ENCODE measurements around the gene BATF2. TPM values are rescaled to one million over a fixed set of nuclear protein-coding genes. Genes with fewer than 3 reads are reported as not detected.
A peak's percentile ranks its signal among the peaks of the same experiment; 100 is the strongest.
"Not testable (repeated sequence)": the region's sequence is repeated elsewhere in the genome, so short reads cannot be mapped to it uniquely, and the experiment has no call there.

BATF2 gene
- total RNA-seq, 1 donor from 2014 or later, result 0.21 TPM

DNA sequence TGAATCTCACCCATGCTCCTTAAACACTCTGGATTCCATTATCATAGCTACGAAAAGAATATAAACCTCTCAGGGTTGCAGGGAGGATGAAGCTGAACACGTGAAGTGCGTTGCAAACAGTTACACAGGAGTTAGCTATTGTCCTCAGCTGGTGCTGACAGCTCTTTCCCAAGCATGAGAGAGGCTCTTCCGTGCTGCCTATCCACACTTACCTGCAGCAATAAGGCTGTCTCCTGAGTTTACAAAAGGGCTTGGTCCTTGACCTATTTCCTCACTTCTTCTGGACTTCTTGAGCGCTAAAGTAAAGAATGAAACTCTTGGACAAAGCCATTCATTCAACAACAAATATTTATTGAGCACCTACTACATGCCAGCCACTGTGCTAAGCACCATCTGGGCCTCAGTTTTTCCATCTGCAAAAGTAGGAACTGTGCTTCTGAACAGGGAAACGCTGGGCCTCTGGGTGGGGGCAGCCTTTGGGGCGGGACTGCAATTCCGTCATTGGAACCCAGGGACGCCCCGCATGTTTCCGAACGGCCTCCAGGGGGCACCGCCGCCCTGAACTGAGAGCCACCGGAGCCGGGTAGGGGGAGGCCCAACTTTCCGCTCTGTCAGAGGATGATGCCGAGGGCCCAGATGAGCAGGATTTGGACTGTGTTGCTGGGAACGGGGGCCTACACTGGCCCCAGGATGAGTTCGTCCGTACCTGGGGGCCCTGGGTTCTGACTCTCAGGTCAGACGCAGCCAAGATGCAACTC lies 16.5 kb upstream of the BATF2 start:
- H3K4me1 ChIP-seq, result peaks cover 3 to 17% of the 10 kb centered on the region in 2 donors
- no peaks in the 10 kb centered on the region for H3K27me3 ChIP-seq
- H3K36me3 ChIP-seq, result peaks cover 0 to 2% of the 10 kb centered on the region in 2 donors
- TF ChIP-seq, protein P1, sequence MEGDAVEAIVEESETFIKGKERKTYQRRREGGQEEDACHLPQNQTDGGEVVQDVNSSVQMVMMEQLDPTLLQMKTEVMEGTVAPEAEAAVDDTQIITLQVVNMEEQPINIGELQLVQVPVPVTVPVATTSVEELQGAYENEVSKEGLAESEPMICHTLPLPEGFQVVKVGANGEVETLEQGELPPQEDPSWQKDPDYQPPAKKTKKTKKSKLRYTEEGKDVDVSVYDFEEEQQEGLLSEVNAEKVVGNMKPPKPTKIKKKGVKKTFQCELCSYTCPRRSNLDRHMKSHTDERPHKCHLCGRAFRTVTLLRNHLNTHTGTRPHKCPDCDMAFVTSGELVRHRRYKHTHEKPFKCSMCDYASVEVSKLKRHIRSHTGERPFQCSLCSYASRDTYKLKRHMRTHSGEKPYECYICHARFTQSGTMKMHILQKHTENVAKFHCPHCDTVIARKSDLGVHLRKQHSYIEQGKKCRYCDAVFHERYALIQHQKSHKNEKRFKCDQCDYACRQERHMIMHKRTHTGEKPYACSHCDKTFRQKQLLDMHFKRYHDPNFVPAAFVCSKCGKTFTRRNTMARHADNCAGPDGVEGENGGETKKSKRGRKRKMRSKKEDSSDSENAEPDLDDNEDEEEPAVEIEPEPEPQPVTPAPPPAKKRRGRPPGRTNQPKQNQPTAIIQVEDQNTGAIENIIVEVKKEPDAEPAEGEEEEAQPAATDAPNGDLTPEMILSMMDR (IDR thresholded peaks at IDR 0.05), result peak; percentile 72 to 80 (median 80)
- intact Hi-C loops (cut with DNase I), result loop anchor here (1.0 to 5.0 kb wide), 5 partner anchors 71 to 166 kb away; partner anchors contain the start of genes ATG2A, CDCA5, VPS51 and ZFPL1
- H3K27ac ChIP-seq, result peak overlapping the region; percentile 99
- no peaks in the 10 kb centered on the region for H3K9me3 ChIP-seq
- peak overlapping the region; percentile 81 to 91 for H3K4me3 ChIP-seq
- DNase-seq (ENCODE audit: low spot score in 2 of 2), result peak; percentile 70 to 96

DNA sequence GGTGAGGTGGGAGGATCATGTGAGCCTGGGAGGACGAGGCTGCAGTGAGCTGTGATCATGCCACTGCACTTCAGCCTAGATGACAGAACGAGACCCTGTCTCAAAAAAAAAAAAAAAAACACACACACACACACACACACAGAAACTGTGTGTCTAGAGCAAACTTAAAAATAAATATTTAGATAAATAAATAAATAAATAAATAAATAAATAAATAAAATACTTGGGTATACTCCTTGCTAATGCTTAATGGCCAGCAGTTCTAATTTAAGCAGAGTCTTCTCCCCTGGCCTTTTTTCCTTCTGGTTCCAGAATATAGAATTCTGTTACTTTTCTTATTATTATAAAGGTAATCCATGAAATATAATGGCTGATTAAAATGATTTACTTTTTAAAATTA lies 12.1 kb upstream of the BATF2 start:
- Histone ChIP-seq H3K9me3 (no peaks in the 10 kb centered on the region), H3K36me3 (no peaks in the 10 kb centered on the region), H3K4me3 (no peak overlapping the region), H3K27me3 (no peaks in the 10 kb centered on the region), H3K27ac (no peak overlapping the region), H3K4me1 (peaks cover 3% of the 10 kb centered on the region in 2 donors)
- TF ChIP-seq, protein P1 (IDR thresholded peaks at IDR 0.05), result no peak
- intact Hi-C loops (cut with DNase I), result no loop called here
- DNase-seq (ENCODE audit: low spot score in 2 of 2), result no peak

DNA sequence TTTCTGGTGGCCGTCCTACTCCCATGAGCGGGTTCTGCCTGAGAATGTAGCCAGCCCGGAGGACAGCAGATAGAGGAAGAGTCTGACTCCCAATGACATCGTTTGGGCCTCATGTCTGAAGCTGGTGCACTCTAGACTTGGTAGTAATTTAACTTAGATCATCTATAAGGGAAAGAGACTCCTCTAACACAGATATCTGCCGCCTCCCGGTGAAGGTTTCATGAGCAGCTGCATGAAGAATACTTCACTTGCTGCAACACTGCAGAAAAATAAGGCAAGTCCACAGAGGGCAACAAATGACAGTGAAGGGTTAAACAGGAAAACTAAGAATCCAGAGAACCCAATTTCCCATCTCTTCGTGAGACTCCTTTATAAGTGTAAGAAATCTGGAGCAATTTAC lies 11.2 kb upstream of the BATF2 start:
- TF ChIP-seq, protein P1 (IDR thresholded peaks at IDR 0.05), result no peak
- no peak overlapping the region for H3K4me3 ChIP-seq
- H3K9me3 ChIP-seq, result no peaks in the 10 kb centered on the region
- intact Hi-C loops (cut with DNase I), result no loop called here
- no peak overlapping the region for H3K27ac ChIP-seq
- no peaks in the 10 kb centered on the region for H3K36me3 ChIP-seq
- no peak for DNase-seq (ENCODE audit: low spot score in 2 of 2)
- no peaks in the 10 kb centered on the region for H3K27me3 ChIP-seq
- H3K4me1 ChIP-seq, result peaks cover 0 to 1% of the 10 kb centered on the region in 2 donors

DNA sequence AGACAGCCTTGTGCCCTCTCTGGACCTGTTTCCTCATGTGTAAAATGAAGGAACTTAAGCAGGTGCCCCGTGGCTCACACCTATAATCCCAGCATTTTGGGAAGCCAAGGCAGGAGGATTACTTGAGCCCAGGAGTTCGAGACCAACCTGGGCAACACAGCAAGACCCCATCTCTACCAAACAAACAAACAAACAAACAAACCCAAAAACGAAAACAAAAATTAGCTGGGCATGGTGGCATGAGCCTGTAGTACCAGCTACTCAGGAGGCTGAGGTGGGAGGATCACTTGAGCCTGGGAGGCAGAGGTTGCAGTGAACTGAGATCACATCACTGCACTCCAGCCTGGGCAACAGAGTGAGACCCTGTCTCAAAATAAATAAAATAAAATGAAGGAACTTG lies 7.2 kb upstream of the BATF2 start:
- intact Hi-C loops (cut with DNase I), result not testable (repeated sequence)

DNA sequence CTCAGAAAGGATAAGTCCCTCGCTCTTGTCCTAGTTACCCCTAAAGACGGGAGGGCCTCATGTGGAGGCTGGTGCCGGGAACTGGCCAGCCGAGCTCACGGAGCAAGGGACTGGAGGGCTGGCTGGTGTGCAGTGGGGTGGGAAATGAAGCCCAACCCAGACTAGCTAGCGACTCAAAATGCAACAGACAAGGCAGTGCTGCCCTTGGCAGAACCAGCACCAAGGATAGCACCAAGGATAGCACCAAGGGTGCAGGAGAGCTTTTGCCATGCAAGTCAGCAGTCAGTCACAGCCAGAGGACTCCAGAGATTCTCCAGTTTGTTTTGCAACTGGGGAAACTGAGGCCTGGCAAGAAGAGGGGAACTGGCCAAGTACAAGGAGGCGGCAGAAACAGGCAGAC lies 6.5 kb upstream of the BATF2 start:
- Histone ChIP-seq H3K9me3 (no peaks in the 10 kb centered on the region), H3K4me1 (no peaks in the 10 kb centered on the region)
- intact Hi-C loops (cut with DNase I), result no loop called here

More for the DNA sequence above, 7.2 kb upstream of the BATF2 start:
- H3K4me3 ChIP-seq; H3K27me3 ChIP-seq; H3K36me3 ChIP-seq; DNase-seq (ENCODE audit: low spot score in 2 of 2); H3K27ac ChIP-seq; H3K9me3 ChIP-seq; H3K4me1 ChIP-seq: not testable (repeated sequence)

DNA sequence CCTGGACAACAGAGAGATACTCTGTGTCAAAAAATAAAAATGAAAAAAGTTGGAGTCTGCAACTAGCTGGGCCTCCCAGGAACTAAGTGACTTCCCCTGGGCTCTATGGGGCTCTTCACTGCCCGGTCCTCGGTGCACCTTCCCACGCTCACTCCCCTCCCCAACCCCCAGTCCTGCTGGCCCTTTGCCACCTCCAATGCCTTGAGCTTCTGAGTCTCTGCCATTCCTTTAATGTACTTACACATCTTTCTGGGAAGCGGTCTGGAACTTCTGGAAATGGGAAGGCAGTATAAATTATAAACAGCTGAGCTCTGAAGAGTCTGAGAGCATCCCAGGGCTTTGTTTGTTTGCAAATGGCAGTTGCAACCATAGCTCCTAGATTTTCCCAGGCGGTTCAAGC lies 5.9 kb upstream of the BATF2 start:
- TF ChIP-seq, protein P1 (IDR thresholded peaks at IDR 0.05), result no peak
- Histone ChIP-seq H3K27me3 (no peaks in the 10 kb centered on the region), H3K4me1 (no peaks in the 10 kb centered on the region), H3K36me3 (no peaks in the 10 kb centered on the region), H3K27ac (no peak overlapping the region), H3K9me3 (no peaks in the 10 kb centered on the region), H3K4me3 (no peak overlapping the region)
- DNase-seq (ENCODE audit: low spot score in 2 of 2), result no peak
- intact Hi-C loops (cut with DNase I), result no loop called here

More for the DNA sequence above, 6.5 kb upstream of the BATF2 start:
- no peak overlapping the region for H3K27ac ChIP-seq
- TF ChIP-seq, protein P1 (IDR thresholded peaks at IDR 0.05), result no peak
- DNase-seq (ENCODE audit: low spot score in 2 of 2), result no peak
- H3K4me3 ChIP-seq, result no peak overlapping the region
- H3K27me3 ChIP-seq, result no peaks in the 10 kb centered on the region
- H3K36me3 ChIP-seq, result no peaks in the 10 kb centered on the region
